GM13977 (cell line): Measurements from ENCODE around the gene INPP5K.
A peak's percentile ranks its signal among the peaks of the same experiment; 100 is the strongest.

ENCODE experiments used
- DNase-seq: peaks from one replicate; pipeline ENCODE4 v3.0.0; 2012; ENCODE audit warnings: low spot score
- in situ Hi-C: fragments of 300-500 bp; cut with MboI; formaldehyde crosslinking; loops from one replicate; pipeline ENCODE4 v1.12.0; 2022; ENCODE audit warnings: low sequenced_read_pairs, low pct_unique_long_range_greater_than_20kb, mixed read lengths, inconsistent platforms; ENCODE audit not compliant: unreplicated experiment
- TF ChIP-seq, protein P1 (sequence below): IDR thresholded peaks from 2 replicates; pipeline ENCODE4 v1.5.1; 2012; ENCODE audit warnings: mild to moderate bottlenecking, control low read depth; ENCODE audit not compliant: insufficient read depth; ENCODE audit errors: extremely low read depth, missing control alignments

Gene INPP5K

DNA sequence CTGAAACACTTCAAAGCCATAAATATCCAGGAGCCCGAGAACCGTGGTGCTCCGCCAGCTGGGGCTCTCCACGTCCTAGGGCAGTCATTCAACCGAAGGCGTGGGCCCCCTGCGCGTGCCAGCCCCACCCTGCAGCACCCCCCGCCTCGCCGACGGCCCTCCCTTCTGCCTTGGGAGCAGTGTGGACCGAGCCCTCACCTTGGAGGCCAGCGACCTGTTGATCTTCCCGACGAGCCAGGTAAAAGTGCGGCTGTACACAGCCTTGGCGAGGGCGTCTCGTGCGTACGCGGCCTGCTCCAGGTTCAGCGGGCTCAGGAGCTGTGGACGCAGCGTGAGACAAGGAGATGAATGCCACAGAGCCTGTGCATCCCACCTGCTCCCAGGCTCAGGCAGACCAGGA lies 38.0 kb downstream of the INPP5K start:
- no peak for DNase-seq
- in situ Hi-C loops: no loop called here

DNA sequence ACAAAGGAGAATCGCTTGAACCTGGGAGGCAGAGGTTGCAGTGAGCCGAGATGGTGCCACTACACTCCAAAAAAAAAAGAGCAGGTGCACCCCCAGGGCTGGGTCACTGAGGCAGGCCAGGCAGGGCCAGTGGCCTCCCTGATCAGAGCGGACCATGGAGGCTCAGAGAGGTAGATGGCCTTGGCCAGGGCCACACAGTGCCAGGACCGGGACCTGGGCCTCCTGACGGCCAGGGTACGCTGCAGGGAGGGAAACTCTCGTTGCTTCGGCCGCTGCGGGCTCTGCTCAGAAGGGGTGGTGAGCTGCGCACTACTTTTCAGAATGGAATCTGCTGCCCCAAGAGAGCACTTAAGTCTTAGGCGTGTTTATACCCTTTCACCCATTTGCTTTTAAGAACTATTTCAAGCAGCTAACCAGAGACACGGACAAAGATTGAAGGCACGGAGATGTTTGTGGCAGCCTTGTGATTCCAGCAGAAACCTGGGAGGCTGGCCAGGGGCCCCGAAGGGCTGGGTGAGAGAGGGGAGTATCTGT lies 41.0 kb downstream of the INPP5K start:
- in situ Hi-C loops: no loop called here
- TF ChIP-seq, protein P1, sequence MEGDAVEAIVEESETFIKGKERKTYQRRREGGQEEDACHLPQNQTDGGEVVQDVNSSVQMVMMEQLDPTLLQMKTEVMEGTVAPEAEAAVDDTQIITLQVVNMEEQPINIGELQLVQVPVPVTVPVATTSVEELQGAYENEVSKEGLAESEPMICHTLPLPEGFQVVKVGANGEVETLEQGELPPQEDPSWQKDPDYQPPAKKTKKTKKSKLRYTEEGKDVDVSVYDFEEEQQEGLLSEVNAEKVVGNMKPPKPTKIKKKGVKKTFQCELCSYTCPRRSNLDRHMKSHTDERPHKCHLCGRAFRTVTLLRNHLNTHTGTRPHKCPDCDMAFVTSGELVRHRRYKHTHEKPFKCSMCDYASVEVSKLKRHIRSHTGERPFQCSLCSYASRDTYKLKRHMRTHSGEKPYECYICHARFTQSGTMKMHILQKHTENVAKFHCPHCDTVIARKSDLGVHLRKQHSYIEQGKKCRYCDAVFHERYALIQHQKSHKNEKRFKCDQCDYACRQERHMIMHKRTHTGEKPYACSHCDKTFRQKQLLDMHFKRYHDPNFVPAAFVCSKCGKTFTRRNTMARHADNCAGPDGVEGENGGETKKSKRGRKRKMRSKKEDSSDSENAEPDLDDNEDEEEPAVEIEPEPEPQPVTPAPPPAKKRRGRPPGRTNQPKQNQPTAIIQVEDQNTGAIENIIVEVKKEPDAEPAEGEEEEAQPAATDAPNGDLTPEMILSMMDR: no peak
- DNase-seq: no peak

More for the DNA sequence above, 38.0 kb downstream of the INPP5K start:
- TF ChIP-seq, protein P1: no peak

DNA sequence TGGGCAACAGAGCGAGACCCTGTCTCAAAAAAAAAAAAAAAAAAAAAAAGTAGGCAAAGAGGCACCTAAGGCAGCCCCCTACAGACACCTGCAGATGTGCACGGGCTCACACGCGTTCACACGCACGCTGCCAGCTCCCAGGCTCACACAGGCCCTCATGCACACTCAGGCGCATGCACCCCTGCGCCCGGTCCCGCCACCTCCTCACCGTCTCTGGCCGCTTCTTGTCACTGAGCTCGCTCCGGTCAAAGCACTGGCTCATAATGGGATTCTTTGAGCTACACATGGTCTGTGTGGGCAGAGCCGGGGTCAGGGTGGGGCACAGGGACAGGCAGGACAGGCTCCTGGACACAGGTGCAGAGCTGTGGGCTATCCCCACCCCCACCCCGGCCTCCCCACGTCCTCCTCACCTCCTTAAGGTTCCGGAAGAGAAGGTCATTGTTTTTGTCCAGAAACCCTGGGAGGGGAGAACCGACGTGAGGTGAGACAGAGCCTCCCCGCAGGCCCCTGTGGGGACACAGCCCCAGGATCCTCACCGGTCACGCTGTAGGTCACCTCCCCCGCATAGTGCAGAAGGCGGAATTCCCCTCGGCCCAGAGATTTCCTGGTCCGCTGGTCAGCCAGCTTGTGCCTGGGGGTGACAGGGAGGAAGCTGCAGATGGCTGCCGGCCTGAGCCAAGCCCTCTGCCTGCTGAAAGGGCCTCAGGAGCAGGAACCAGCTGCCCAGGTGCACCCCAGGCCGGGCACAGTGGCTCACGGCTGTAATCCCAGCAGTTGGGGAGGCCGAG lies 41.8 kb downstream of the INPP5K start:
- in situ Hi-C loops: no loop called here
- peak; percentile 89 for DNase-seq
- TF ChIP-seq, protein P1: no peak

DNA sequence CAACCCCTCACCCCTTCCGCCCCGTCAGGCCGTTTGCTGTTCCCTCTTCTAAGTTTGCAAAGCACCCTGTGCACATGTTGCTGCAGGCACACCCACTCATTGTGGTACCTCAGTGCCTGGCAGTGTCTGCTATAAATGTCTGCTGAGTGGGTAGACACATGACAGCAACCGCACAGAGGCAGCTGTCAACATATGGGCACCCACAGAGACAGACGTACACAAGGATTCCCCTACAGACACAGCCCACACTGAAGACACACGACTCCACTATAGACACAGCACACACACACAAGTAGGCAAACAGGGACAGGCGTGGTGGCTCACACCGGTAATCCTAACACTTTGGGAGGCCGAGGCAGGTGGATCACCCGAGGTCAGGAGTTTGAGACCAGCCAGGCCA lies 42.6 kb downstream of the INPP5K start:
- peak; percentile 59 for DNase-seq
- TF ChIP-seq, protein P1: no peak
- in situ Hi-C loops: no loop called here

DNA sequence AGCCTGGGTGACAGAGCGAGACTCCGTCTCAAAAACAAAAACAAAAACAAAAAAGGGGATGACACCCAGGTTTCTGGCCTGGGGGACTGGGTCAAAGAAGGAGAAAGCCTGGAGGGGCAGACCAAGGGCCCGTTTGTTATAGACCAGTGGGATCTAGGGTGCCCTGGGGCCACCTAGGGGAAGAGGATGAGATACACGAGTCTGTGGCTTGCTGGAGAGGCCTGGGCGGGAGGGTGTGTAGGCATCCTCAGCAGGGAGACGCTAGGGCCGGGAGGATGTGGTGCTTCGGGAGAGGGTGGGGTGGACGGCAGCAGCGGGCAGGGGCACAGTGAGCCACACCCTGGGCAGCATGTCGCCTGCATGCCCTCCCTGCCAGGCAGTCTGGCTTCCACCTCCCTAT lies 43.2 kb downstream of the INPP5K start:
- in situ Hi-C loops: no loop called here

DNA sequence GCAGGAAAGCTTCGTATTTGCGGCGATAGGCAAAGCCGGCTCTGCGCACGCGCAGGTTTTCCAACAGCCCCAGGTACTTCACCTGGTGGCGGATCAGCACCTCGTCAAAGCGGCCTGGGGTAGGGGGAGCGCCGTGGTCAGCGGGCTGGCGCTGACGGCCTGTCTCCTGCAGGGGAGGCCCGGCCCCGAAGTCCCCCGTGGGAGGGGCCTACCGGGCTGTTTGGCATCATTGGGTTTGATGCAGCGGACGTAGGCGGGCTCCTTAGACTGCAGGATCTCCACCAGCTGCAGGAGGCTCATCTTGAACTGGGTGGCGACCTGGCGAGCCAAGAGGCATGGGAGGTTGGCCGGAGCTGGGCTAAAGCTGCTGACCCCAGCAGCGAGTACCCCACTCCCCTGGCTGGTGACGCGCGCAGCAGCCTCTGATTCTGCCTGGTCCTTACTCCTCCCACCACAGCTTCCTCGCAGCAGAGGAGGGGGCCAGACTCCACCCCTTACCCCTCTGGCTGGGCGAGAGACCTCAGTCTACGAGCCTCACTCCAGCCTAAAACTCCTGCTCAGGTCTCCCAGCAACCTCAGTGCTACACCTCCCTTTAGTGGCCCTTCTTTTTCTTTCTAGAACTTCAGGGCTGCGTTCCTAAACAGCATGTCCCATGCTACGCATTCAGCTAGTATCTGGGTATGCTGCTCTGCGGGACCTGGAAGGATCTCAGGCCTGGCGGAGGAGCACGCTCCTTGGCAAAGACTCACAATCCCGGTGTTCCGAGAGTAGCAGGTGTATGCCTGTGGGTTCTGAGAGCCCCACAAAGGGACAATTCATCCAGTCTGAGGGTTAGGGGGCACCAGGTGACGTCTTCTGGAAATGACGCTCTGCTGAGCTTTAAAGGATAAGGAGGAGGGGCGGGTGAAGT lies 44.2 kb downstream of the INPP5K start:
- TF ChIP-seq, protein P1: no peak
- DNase-seq: no peak
- in situ Hi-C loops: no loop called here

More for the DNA sequence above, 43.2 kb downstream of the INPP5K start:
- TF ChIP-seq, protein P1: peak; percentile 27
- no peak for DNase-seq
